CD4-positive, alpha-beta T cell (primary cell): ENCODE measurements around the gene CRIP1. TPM values are rescaled to one million over a fixed set of nuclear protein-coding genes. Genes with fewer than 3 reads are reported as not detected.

Source experiments
- ATAC-seq: fragments of 200-7000 bp; cut with Tn5 transposase; one replicate; pipeline ENCODE4 v1.10.0; 2022; ENCODE audit warnings: mild to moderate bottlenecking; ENCODE audit not compliant: poor library complexity
- CTCF ChIA-PET: fragments of 350-600 bp; sonication (Branson Sonifier 250); formaldehyde crosslinking; loops from one replicate; lab custom pipeline; 2021; ENCODE audit warnings: antibody characterized with exemption, inconsistent platforms; lab: Charles Lee
- POLR2A ChIA-PET: fragments of 350-600 bp; sonication (Branson Sonifier 250); formaldehyde crosslinking; loops from one replicate; lab custom pipeline; 2021; ENCODE audit warnings: antibody characterized with exemption, inconsistent platforms; lab: Charles Lee
- DNase-seq, 14 experiments: peaks; one replicate each; pipeline ENCODE4 v3.0.0-alpha.2; 2013 to 2020; ENCODE audit warnings: mixed read lengths in 2 of 14
- H3K27ac ChIP-seq, 2 donors: one replicate each; pipeline versions ENCODE4 v1.5.1 to v1.7.0; 2013; ENCODE audit warnings: low read length in 2 of 2, low read depth in 1 of 2, mild to moderate bottlenecking in 1 of 2
- H3K27me3 ChIP-seq, 2 experiments: 1 replicate in 1 of 2; 2 replicates in 1 of 2; pipeline versions ENCODE4 v1.6.1 to v1.7.0; 2013; ENCODE audit warnings: low read length in 2 of 2, control low read depth in 1 of 2, mild to moderate bottlenecking in 1 of 2, moderate library complexity in 1 of 2; ENCODE audit not compliant: insufficient read depth in 2 of 2, control insufficient read depth in 1 of 2
- H3K36me3 ChIP-seq: one replicate; pipeline ENCODE4 v1.6.1; 2013; ENCODE audit warnings: low read length, control low read depth; ENCODE audit not compliant: insufficient read depth
- H3K4me1 ChIP-seq: one replicate; pipeline ENCODE4 v1.6.1; 2013; ENCODE audit warnings: low read length, control low read depth; ENCODE audit not compliant: insufficient read depth
- H3K4me3 ChIP-seq: one replicate; pipeline ENCODE4 v1.5.1; 2013; ENCODE audit warnings: mild to moderate bottlenecking, low read length, moderate library complexity
- H3K9me3 ChIP-seq, 2 experiments: 1 replicate in 1 of 2; 2 replicates in 1 of 2; pipeline versions ENCODE4 v1.6.1 to v1.7.0; 2013; ENCODE audit warnings: low read length in 2 of 2, mild to moderate bottlenecking in 2 of 2, control low read depth in 1 of 2, moderate library complexity in 1 of 2; ENCODE audit not compliant: control insufficient read depth in 1 of 2, insufficient read depth in 1 of 2
- H3K27ac Mint-ChIP-seq: one replicate; pipeline ENCODE4 v1.8.0; 2020; ENCODE audit warnings: mixed read lengths
- H3K27me3 Mint-ChIP-seq: one replicate; pipeline ENCODE4 v1.8.0; 2021; ENCODE audit warnings: mixed read lengths
- H3K36me3 Mint-ChIP-seq: one replicate; pipeline ENCODE4 v1.8.0; 2021; ENCODE audit warnings: low read depth, mixed read lengths
- H3K4me1 Mint-ChIP-seq: one replicate; pipeline ENCODE4 v1.8.0; 2021; ENCODE audit warnings: low read depth, mixed read lengths
- H3K4me3 Mint-ChIP-seq: one replicate; pipeline ENCODE4 v1.8.0; 2020; ENCODE audit warnings: mild to moderate bottlenecking, mixed read lengths
- H3K9me3 Mint-ChIP-seq: one replicate; pipeline ENCODE4 v1.8.0; 2020; ENCODE audit warnings: mixed read lengths
- intact Hi-C, 2 experiments: fragments of 100-400 bp; cut with DNase I in 1 of 2; cut with micrococcal nuclease in 1 of 2; formaldehyde crosslinking; loops; one replicate each; pipeline versions ENCODE4 v1.15.1 to v1.9.0; 2023 to 2025; cut with DNase I, micrococcal nuclease
- total RNA-seq, 174 experiments: library from RNA in 2 of 174; stranded (reverse) in 2 of 174; gene quantifications; one replicate each; pipeline ENCODE4 v1.2.3 and lab custom pipeline; 2021 to 2026
- TF ChIP-seq, protein P1 (sequence below): fragments of 200-600 bp; IDR thresholded peaks from one replicate; pipeline ENCODE4 v1.8.0; 2022; ENCODE audit warnings: antibody characterized with exemption, mild to moderate bottlenecking

Gene CRIP1
- total RNA-seq, 2 experiments from 2014 or later = 250 to 258 TPM

DNA sequence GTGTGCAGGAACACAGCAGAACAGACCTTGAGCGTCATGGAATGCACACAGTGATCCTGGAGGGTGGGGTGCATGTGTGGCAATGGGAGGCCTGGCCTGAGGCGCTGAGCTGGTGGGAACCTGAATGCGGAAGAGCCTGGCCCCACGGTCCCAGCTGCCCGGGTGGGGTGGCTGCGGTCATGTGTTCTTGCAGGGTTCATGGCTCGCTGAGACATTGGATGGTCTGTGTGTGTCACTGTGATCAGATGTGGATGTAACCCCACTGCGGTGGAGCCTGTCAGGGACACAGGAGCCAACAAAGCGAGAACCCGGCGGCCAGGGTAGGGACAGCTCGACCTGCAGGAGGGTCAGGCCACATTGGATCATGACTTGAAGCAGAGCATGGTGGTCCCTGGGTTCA lies 43.9 kb upstream of the CRIP1 start:
- DNase-seq (no peak), ATAC-seq (no peak)
- TF ChIP-seq, protein P1, sequence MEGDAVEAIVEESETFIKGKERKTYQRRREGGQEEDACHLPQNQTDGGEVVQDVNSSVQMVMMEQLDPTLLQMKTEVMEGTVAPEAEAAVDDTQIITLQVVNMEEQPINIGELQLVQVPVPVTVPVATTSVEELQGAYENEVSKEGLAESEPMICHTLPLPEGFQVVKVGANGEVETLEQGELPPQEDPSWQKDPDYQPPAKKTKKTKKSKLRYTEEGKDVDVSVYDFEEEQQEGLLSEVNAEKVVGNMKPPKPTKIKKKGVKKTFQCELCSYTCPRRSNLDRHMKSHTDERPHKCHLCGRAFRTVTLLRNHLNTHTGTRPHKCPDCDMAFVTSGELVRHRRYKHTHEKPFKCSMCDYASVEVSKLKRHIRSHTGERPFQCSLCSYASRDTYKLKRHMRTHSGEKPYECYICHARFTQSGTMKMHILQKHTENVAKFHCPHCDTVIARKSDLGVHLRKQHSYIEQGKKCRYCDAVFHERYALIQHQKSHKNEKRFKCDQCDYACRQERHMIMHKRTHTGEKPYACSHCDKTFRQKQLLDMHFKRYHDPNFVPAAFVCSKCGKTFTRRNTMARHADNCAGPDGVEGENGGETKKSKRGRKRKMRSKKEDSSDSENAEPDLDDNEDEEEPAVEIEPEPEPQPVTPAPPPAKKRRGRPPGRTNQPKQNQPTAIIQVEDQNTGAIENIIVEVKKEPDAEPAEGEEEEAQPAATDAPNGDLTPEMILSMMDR = no peak
- Mint-ChIP-seq H3K4me3 (no peak overlapping the region), H3K27ac (no peak overlapping the region), H3K27me3 (no peaks in the 10 kb centered on the region), H3K9me3 (no peaks in the 10 kb centered on the region), H3K4me1 (no peaks in the 10 kb centered on the region), H3K36me3 (peaks cover 9% of the 10 kb centered on the region)
- POLR2A ChIA-PET = no interaction called here
- peaks cover 8% of the 10 kb centered on the region for H3K4me1 ChIP-seq
- H3K36me3 ChIP-seq = peaks cover 8% of the 10 kb centered on the region
- intact Hi-C loops = no loop called here
- CTCF ChIA-PET = no interaction called here
- no peaks in the 10 kb centered on the region for H3K9me3 ChIP-seq
- H3K4me3 ChIP-seq = no peak overlapping the region
- H3K27me3 ChIP-seq = no peaks in the 10 kb centered on the region
- H3K27ac ChIP-seq = no peak overlapping the region

DNA sequence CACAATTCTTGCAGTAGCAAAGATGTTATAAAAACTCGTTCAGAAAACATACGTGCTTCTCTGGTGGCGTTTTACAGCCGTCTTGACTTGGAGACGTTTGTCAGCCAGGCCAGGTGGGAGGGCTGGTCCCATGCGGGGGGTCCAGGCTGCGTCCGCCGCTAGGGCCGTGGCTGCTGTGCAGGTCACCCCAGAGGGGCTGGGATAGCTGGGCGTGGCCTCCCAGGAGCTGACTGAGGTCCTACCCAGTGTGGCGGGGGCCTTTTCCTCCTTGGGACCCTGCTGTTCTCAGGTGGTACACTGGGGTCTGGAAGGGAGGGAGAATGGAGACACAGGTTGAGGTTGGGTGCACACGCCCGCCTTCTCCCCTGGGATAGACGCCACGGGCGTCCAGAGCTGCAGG lies 41.8 kb upstream of the CRIP1 start:
- no peaks in the 10 kb centered on the region for H3K27me3 Mint-ChIP-seq
- Histone ChIP-seq H3K9me3 (no peaks in the 10 kb centered on the region), H3K36me3 (peaks cover 2% of the 10 kb centered on the region), H3K4me3 (no peak overlapping the region), H3K27ac (no peak overlapping the region), H3K27me3 (no peaks in the 10 kb centered on the region), H3K4me1 (peaks cover 7% of the 10 kb centered on the region)
- CTCF ChIA-PET = no interaction called here
- H3K4me1 Mint-ChIP-seq = no peaks in the 10 kb centered on the region
- H3K36me3 Mint-ChIP-seq = peaks cover 12% of the 10 kb centered on the region
- DNase-seq (no peak), ATAC-seq (no peak)
- H3K27ac Mint-ChIP-seq = no peak overlapping the region
- no peak overlapping the region for H3K4me3 Mint-ChIP-seq
- POLR2A ChIA-PET = no interaction called here
- H3K9me3 Mint-ChIP-seq = no peaks in the 10 kb centered on the region
- TF ChIP-seq, protein P1 = no peak
- intact Hi-C loops = no loop called here

DNA sequence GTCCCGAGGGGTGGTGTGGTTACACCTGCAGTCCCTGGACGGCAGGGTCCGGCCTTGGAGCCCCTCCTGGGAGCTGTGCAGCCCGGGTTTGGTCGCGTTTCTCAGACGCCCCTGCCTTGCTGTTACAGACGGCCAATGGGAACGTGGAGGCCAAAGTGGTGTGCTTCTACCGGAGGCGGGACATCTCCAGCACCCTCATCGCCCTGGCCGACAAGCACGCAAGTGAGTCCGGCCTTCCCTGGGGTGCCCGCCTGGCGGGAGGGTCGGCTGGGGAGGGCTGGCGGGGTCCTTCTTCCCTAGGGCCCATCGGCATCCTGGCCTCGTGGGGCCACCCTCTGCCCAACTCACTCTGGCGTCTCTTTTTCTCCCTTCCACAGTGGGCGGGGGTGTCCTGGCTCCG lies 41.4 kb upstream of the CRIP1 start:
- H3K4me1 ChIP-seq = peaks cover 7% of the 10 kb centered on the region
- Mint-ChIP-seq H3K27ac (no peak overlapping the region), H3K27me3 (no peaks in the 10 kb centered on the region), H3K4me1 (no peaks in the 10 kb centered on the region), H3K4me3 (no peak overlapping the region), H3K9me3 (no peaks in the 10 kb centered on the region), H3K36me3 (peaks cover 12% of the 10 kb centered on the region)
- POLR2A ChIA-PET = no interaction called here
- ATAC-seq (no peak), DNase-seq (no peak)
- TF ChIP-seq, protein P1 = no peak
- H3K4me3 ChIP-seq = no peak overlapping the region
- intact Hi-C loops = no loop called here
- H3K27me3 ChIP-seq = no peaks in the 10 kb centered on the region
- CTCF ChIA-PET = no interaction called here
- H3K27ac ChIP-seq = no peak overlapping the region
- H3K36me3 ChIP-seq = peaks cover 5% of the 10 kb centered on the region
- H3K9me3 ChIP-seq = no peaks in the 10 kb centered on the region
